Measurements from ENCODE around the gene DIO1. TPM values are rescaled to one million over a fixed set of nuclear protein-coding genes. Genes with fewer than 3 reads are reported as not detected.

Gene DIO1
- total RNA-seq, 4 donors from 2014 or later, result not detected

DNA sequence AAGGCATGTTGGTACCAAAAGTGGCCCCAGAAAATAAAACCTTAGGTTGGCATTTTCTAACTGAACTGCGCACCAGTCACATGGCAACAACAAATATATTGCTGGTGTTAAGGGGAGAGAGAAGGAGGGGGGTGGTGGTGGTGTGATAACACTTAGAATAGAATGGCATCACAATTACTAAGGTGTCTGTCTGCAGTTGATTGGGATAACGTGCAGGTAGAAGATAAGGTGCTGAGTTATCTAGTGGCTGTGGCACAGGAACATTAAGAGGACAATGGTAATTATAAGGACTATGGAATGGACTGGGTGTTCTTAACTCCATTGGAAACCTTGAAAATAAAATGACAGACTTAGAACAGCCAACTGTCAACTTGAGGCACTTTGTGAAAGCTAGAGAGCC, 3.0 kb upstream of the DIO1 start:
- peaks cover 22% of the 10 kb centered on the region for H3K4me1 ChIP-seq
- WGBS, result 94% methylated on average over 2 of the region's 2 CpGs
- DNase-seq (ENCODE audit: low spot score in 2 of 2), result no peak
- no peaks in the 10 kb centered on the region for H3K27me3 ChIP-seq
- peaks cover 15% of the 10 kb centered on the region for H3K36me3 ChIP-seq
- H3K9me3 ChIP-seq, result no peaks in the 10 kb centered on the region
- TF ChIP-seq POLR2AphosphoS5 (IDR thresholded peaks at IDR 0.05), result no peak
- H3K4me3 ChIP-seq, result no peak overlapping the region
- no peak overlapping the region for H3K27ac ChIP-seq

DNA sequence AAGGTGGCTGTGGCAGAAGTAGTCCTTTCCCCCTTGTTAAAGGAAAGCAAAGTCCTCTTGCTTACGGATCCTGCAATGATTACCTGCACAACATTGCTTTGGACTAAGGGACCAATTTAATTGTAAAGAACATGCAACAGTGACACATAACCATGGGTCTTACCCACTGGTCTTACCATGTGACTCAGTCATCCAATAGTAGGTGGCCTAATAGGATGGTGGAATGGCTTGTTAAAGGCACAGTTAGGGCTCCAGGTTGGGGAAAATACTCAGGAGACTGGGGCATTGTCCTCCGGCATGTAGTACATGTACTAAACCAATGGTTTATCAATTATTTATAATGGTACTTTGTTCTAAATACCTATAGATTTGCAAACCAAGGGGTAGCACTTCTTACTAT, 2.3 kb upstream of the DIO1 start:
- no peak overlapping the region for H3K4me3 ChIP-seq
- H3K36me3 ChIP-seq, result peaks cover 9% of the 10 kb centered on the region
- DNase-seq (ENCODE audit: low spot score in 2 of 2), result no peak
- no peaks in the 10 kb centered on the region for H3K9me3 ChIP-seq
- H3K4me1 ChIP-seq, result peaks cover 29% of the 10 kb centered on the region
- H3K27ac ChIP-seq, result no peak overlapping the region
- TF ChIP-seq POLR2AphosphoS5 (IDR thresholded peaks at IDR 0.05) (no peak), EP300 (IDR thresholded peaks at IDR 0.05) (no peak), POLR2A (IDR thresholded peaks at IDR 0.05) (no peak)
- TF ChIP-seq, protein P1, sequence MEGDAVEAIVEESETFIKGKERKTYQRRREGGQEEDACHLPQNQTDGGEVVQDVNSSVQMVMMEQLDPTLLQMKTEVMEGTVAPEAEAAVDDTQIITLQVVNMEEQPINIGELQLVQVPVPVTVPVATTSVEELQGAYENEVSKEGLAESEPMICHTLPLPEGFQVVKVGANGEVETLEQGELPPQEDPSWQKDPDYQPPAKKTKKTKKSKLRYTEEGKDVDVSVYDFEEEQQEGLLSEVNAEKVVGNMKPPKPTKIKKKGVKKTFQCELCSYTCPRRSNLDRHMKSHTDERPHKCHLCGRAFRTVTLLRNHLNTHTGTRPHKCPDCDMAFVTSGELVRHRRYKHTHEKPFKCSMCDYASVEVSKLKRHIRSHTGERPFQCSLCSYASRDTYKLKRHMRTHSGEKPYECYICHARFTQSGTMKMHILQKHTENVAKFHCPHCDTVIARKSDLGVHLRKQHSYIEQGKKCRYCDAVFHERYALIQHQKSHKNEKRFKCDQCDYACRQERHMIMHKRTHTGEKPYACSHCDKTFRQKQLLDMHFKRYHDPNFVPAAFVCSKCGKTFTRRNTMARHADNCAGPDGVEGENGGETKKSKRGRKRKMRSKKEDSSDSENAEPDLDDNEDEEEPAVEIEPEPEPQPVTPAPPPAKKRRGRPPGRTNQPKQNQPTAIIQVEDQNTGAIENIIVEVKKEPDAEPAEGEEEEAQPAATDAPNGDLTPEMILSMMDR (IDR thresholded peaks at IDR 0.05), result no peak
- no peaks in the 10 kb centered on the region for H3K27me3 ChIP-seq
- 74% methylated on average over 2 of the region's 2 CpGs for WGBS

DNA sequence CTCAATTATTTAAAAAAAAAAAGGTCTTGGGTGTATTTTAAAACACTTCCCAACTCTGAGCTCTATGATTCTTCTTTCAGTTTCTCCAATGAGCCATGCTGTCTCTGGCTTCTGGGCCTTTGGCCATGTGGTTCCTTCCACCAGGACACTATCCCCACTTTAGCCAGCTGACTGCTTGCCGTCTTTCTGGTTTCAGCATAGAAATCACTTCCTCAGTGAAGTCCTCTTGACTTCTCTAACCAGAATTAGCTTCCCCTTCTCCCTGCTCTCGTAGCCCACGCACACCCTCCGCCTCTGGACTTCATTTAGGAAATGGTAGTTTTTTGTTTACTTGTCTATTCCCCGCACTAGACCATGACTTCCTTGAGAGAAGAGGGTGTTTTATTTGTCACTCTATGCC, 1.1 kb upstream of the DIO1 start:
- 75% methylated on average over 5 of the region's 5 CpGs for WGBS
- H3K4me3 ChIP-seq, result no peak overlapping the region
- peaks cover 37% of the 10 kb centered on the region for H3K4me1 ChIP-seq
- DNase-seq (ENCODE audit: low spot score in 2 of 2), result no peak
- H3K9me3 ChIP-seq, result no peaks in the 10 kb centered on the region
- H3K27me3 ChIP-seq, result no peaks in the 10 kb centered on the region
- H3K36me3 ChIP-seq, result no peaks in the 10 kb centered on the region
- TF ChIP-seq POLR2AphosphoS5 (IDR thresholded peaks at IDR 0.05), result no peak
- no peak for TF ChIP-seq EP300 (IDR thresholded peaks at IDR 0.05)
- TF ChIP-seq, protein P1 (IDR thresholded peaks at IDR 0.05), result no peak
- no peak for TF ChIP-seq POLR2A (IDR thresholded peaks at IDR 0.05)
- H3K27ac ChIP-seq, result no peak overlapping the region

DNA sequence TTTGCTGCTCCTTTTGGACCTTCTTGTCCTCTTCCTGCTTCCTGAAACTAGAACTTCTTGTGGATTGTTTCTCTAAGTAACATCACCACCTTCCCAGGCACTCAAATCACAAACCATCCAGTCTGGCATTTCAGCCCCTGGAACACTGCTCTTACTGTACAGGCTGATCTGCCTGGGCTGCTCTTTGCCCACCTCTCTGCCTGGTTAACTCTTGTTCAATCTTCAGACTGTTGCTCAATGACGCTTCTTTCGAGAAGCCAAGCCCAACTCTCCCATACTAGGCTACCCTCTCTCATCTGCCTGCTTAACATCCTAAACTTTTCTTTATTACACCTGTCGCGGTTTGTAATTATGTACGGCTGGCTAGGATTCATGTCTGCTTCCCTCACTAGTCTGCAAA, 657 bp downstream of the DIO1 start:
- 84% methylated on average over 5 of the region's 5 CpGs for WGBS
- peaks cover 34% of the 10 kb centered on the region for H3K4me1 ChIP-seq
- no peaks in the 10 kb centered on the region for H3K9me3 ChIP-seq
- H3K27ac ChIP-seq, result no peak overlapping the region
- TF ChIP-seq POLR2AphosphoS5 (IDR thresholded peaks at IDR 0.05), result no peak
- TF ChIP-seq EP300 (IDR thresholded peaks at IDR 0.05), result no peak
- TF ChIP-seq, protein P1 (IDR thresholded peaks at IDR 0.05), result no peak
- TF ChIP-seq POLR2A (IDR thresholded peaks at IDR 0.05), result no peak
- no peak overlapping the region for H3K4me3 ChIP-seq
- no peak for DNase-seq (ENCODE audit: low spot score in 2 of 2)
- H3K27me3 ChIP-seq, result no peaks in the 10 kb centered on the region
- H3K36me3 ChIP-seq, result no peaks in the 10 kb centered on the region

DNA sequence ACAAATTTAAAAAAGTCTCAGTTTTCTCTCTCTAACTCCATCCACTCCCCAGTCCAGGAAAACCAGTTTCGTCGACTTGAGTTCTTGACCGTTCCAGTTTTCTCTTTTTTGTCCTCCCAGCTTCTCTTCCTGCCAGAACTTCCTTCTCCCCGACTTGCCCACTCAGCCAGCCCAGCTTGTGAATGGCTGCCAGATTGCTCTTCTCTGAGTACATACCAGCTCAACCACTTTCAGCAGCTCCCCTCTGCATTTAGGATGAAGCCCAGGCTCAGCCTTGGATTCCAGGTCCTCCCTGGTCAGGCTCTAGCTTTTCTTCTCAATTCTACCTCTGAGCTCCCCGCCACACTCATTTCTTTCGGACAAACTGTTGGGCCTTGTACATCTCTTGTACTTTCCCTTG, 1.4 kb downstream of the DIO1 start:
- no peak for DNase-seq (ENCODE audit: low spot score in 2 of 2)
- Histone ChIP-seq H3K36me3 (no peaks in the 10 kb centered on the region), H3K27ac (no peak overlapping the region), H3K27me3 (no peaks in the 10 kb centered on the region), H3K9me3 (no peaks in the 10 kb centered on the region), H3K4me1 (peaks cover 30% of the 10 kb centered on the region), H3K4me3 (no peak overlapping the region)
- WGBS, result 38% methylated on average over 6 of the region's 6 CpGs
- no peak for TF ChIP-seq EP300 (IDR thresholded peaks at IDR 0.05)
- TF ChIP-seq POLR2AphosphoS5 (IDR thresholded peaks at IDR 0.05), result no peak
- TF ChIP-seq, protein P1 (IDR thresholded peaks at IDR 0.05), result no peak
- TF ChIP-seq POLR2A (IDR thresholded peaks at IDR 0.05), result no peak

DNA sequence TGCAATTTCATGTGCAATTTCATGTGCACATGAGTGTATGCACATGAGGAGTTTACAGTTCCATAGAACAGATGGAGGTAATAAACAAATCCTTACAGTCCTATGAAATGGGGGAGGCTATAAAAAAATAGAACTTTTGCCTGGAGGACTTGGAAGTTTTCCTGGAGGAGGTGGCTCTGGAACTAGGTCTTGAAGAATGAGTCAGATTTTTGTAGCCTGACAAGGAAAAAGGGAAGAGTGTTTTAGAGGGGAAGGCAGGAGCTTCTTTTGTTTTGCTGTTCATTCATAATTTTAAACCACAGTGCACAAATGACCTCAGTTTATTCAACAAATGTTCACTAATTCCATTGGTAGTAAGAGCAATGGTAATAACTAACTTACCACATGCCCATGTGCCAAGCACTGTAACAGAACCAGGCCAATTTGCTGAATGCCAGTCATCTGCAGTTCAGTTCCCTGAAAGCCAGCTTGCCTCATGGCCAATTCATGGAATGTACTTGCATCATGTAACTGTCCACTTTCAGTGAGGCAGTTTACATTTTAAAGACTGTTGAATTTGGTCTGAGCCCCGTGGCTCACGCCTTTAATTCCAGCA, 2.7 kb downstream of the DIO1 start:
- DNase-seq (ENCODE audit: low spot score in 2 of 2), result no peak
- Histone ChIP-seq H3K4me3 (no peak overlapping the region), H3K4me1 (peaks cover 27% of the 10 kb centered on the region), H3K9me3 (no peaks in the 10 kb centered on the region), H3K36me3 (no peaks in the 10 kb centered on the region), H3K27me3 (no peaks in the 10 kb centered on the region), H3K27ac (no peak overlapping the region)
- TF ChIP-seq, protein P1 (IDR thresholded peaks at IDR 0.05), result no peak
- no peak for TF ChIP-seq POLR2A (IDR thresholded peaks at IDR 0.05)
- no peak for TF ChIP-seq EP300 (IDR thresholded peaks at IDR 0.05)
- no peak for TF ChIP-seq POLR2AphosphoS5 (IDR thresholded peaks at IDR 0.05)
- 34% methylated on average over 2 of the region's 2 CpGs for WGBS

All from suprapubic skin (tissue), 4 donors.